ENCODE results near the gene CHID1.

CHID1 gene

DNA sequence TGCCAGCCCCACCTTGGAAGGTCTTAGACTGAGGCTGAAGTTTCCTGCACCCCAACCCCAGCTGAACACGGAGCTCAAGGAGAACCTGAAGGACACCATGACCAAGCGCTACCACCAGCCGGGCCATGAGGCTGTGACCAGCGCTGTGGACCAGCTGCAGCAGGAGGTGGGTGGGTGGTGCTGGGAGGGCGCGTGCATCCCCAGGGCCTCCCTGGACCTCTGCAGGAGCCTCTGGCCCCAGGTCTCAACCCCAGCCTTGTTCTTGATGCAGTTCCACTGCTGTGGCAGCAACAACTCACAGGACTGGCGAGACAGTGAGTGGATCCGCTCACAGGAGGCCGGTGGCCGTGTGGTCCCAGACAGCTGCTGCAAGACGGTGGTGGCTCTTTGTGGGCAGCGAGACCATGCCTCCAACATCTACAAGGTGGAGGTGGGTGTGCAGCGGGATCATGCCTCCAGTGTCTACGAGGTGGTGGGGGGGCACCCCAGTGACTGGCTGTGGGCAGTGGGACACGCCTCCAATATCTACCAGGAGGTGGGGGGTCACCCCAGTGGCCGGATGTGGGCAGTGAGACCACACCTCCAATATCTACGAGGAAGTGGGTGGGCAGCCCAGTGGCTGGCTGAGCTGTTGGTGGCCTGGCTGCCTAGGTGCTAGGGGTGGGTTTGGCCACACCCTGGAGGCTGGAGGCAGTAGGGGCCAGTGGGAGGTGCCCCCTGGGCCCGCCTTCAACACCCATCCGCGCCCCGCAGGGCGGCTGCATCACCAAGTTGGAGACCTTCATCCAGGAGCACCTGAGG is 73.2 kb downstream of the CHID1 start:
- Histone ChIP-seq H3K9me3 (no peaks in the 10 kb centered on the region), H3K27me3 (peaks cover 30% of the 10 kb centered on the region), H3K4me3 (ENCODE audit: low read depth in 1 of 2, low read length in 1 of 2) (no peak overlapping the region), H3K36me3 (peaks cover 46% of the 10 kb centered on the region), H3K4me1 (ENCODE audit: control insufficient read depth in 1 of 2, insufficient read depth in 1 of 2, low read depth in 1 of 2, low read length in 1 of 2) (peaks cover 36 to 47% of the 10 kb centered on the region in 2 experiments), H3K27ac (no peak overlapping the region)
- TF ChIP-seq, protein P1, sequence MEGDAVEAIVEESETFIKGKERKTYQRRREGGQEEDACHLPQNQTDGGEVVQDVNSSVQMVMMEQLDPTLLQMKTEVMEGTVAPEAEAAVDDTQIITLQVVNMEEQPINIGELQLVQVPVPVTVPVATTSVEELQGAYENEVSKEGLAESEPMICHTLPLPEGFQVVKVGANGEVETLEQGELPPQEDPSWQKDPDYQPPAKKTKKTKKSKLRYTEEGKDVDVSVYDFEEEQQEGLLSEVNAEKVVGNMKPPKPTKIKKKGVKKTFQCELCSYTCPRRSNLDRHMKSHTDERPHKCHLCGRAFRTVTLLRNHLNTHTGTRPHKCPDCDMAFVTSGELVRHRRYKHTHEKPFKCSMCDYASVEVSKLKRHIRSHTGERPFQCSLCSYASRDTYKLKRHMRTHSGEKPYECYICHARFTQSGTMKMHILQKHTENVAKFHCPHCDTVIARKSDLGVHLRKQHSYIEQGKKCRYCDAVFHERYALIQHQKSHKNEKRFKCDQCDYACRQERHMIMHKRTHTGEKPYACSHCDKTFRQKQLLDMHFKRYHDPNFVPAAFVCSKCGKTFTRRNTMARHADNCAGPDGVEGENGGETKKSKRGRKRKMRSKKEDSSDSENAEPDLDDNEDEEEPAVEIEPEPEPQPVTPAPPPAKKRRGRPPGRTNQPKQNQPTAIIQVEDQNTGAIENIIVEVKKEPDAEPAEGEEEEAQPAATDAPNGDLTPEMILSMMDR (IDR thresholded peaks at IDR 0.05): no peak

GRCh38 chr11:836700-837099 is 73.9 kb downstream of the CHID1 start:
- peaks cover 38 to 48% of the 10 kb centered on the region in 2 experiments for H3K4me1 ChIP-seq (ENCODE audit: control insufficient read depth in 1 of 2, insufficient read depth in 1 of 2, low read depth in 1 of 2, low read length in 1 of 2)
- no peak overlapping the region for H3K27ac ChIP-seq
- H3K36me3 ChIP-seq: peaks cover 46% of the 10 kb centered on the region
- TF ChIP-seq, protein P1 (IDR thresholded peaks at IDR 0.05): no peak
- H3K4me3 ChIP-seq (ENCODE audit: low read depth in 1 of 2, low read length in 1 of 2): no peak overlapping the region
- no peaks in the 10 kb centered on the region for H3K9me3 ChIP-seq
- H3K27me3 ChIP-seq: peaks cover 37% of the 10 kb centered on the region

DNA sequence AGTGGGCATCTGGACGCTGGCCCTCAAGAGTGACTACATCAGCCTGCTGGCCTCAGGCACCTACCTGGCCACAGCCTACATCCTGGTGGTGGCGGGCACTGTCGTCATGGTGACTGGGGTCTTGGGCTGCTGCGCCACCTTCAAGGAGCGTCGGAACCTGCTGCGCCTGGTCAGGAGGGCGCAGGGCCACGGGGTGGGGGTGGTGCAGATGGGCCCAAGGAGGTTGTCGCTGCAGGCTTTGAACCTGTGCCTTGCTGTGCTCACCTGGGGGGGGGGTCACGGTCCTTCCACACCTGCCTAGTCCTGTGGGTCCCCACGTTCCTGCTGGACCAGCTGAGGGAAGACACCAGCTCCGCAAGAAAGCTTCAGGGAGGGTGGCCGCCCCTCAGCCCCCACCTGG is 74.3 kb downstream of the CHID1 start:
- no peak overlapping the region for H3K27ac ChIP-seq

DNA sequence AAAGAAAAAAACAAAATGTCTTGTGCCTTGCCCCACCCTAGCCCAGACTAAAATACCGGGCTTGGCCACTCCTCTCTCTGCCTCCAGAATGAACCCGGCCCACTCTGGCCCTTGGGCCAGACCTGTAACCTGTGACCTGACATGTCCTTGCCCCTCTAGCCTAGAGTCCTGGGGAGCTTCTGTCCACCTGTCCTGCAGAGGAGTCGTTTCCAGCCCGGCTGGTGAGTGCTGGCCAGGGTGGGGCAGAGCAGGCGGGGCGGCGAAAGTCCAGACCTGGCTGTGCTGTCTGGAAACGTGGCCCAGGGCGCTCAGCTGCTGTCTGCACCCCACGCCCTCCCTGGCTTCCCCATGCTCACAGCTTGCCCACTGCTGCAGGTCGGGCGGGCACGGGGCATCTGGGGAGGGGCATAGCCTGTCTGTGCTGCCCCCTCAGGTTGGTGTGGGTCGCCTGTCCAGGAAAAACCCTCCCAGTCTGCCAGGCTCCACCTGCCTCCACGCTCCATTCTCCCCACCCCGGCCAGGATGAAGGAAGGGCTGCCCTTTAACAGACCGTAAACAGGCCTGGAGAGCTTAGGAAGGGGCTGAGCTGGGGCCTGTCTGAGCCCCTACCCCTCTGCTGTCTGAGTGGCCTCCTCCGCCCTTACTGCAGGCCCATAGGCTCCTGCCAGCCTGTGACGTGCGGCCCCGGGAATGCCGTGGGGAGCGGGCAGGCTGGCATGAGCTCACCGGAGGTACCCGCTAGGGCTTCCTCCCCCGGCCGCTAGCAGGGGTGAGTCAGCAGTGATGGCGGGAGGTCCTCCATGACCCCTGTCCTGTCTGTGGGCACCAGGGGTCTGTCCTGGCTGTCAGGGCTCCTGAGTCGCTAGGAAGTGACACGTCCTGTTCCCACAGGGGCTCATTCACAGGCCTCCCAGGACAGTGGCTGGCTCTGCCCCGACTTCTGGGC is 76.0 kb downstream of the CHID1 start:
- H3K4me1 ChIP-seq (ENCODE audit: control insufficient read depth in 1 of 2, insufficient read depth in 1 of 2, low read depth in 1 of 2, low read length in 1 of 2): peaks cover 42 to 55% of the 10 kb centered on the region in 2 experiments
- TF ChIP-seq, protein P1 (IDR thresholded peaks at IDR 0.05): no peak
- H3K27me3 ChIP-seq: peaks cover 57% of the 10 kb centered on the region
- no peaks in the 10 kb centered on the region for H3K9me3 ChIP-seq
- peaks cover 36% of the 10 kb centered on the region for H3K36me3 ChIP-seq
- no peak overlapping the region for H3K27ac ChIP-seq
- H3K4me3 ChIP-seq (ENCODE audit: low read depth in 1 of 2, low read length in 1 of 2): peak overlapping the region in 1 of 2 experiments; percentile 35

More for the DNA sequence above, 74.3 kb downstream of the CHID1 start:
- Histone ChIP-seq H3K36me3 (peaks cover 46% of the 10 kb centered on the region), H3K27me3 (peaks cover 41% of the 10 kb centered on the region), H3K4me3 (ENCODE audit: low read depth in 1 of 2, low read length in 1 of 2) (no peak overlapping the region), H3K9me3 (no peaks in the 10 kb centered on the region), H3K4me1 (ENCODE audit: control insufficient read depth in 1 of 2, insufficient read depth in 1 of 2, low read depth in 1 of 2, low read length in 1 of 2) (peaks cover 36 to 48% of the 10 kb centered on the region in 2 experiments)
- TF ChIP-seq, protein P1 (IDR thresholded peaks at IDR 0.05): no peak

DNA sequence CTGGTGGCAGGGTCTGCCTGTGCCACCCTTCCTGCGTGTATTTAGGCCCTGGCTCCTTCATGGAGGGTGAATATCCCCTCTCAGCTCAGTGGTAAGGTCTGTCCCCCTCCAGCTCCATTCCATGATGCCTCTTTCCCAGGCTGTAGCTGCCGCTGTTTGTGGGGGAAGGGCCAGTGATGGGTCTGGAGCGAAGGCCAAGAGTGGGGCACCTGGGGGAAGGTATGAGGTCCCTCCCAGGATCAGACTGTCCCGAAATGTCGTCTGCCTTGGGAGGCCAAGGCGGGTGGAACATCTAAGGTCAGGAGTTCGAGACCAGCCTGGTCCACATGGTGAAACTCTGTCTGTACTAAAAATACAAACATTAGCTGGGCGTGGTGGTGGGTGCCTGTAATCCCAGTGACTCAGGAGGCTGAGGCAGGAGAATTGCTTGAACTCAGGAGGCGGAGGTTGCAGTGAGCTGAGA is 76.7 kb downstream of the CHID1 start:
- Histone ChIP-seq H3K27ac (no peak overlapping the region), H3K27me3 (peaks cover 65% of the 10 kb centered on the region), H3K4me1 (ENCODE audit: control insufficient read depth in 1 of 2, insufficient read depth in 1 of 2, low read depth in 1 of 2, low read length in 1 of 2) (peaks cover 50 to 62% of the 10 kb centered on the region in 2 experiments), H3K36me3 (peaks cover 28% of the 10 kb centered on the region), H3K4me3 (ENCODE audit: low read depth in 1 of 2, low read length in 1 of 2) (peak overlapping the region in 1 of 2 experiments; percentile 60), H3K9me3 (no peaks in the 10 kb centered on the region)
- TF ChIP-seq, protein P1 (IDR thresholded peaks at IDR 0.05): no peak
